HG02571 (cell line): ENCODE data around the gene DPP3.

Experiments
- ATAC-seq: cut with Tn5 transposase; IDR thresholded peaks from one replicate; pipeline ENCODE4 v1.9.1; 2021; ENCODE audit warnings: mild to moderate bottlenecking, moderate library complexity; ENCODE audit not compliant: unreplicated experiment

DPP3 gene

DNA sequence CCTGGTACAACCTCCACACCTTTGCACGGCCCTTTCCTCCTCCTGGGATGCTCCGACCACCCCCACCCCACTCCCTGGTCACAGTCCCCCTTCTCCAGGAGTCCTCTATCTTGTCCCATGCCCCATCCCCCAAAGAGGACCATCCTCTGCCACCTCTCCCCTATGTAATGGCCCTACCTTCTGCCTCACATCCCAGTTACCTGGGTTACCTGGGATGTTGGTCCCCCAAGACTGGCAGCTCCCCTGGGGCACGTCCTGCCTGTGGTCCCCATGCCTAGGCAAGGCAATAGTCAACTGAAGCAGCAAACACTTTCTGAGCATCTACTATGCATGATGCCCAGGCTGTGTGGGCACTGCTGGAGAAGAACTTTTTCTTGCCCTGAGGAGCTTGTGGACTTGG is 75.2 kb downstream of the DPP3 start:
- no peak for ATAC-seq

DNA sequence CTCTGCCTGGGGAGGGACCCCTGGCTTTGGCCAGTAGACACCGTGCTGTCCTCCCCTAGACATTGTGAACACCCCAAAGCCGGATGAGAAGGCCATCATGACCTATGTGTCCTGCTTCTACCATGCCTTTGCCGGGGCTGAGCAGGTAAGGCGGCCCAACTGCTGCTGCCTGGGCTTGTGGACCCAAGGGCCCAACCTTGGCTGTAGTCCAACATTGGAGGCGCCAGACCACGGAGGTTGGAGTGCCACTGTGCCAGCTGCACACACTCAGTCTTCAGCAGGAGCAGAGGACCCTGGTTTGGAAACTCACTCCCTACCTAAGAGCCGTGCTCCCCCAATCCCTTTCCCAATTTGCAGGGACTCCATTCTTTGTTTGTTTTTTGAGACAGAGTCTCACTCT is 75.9 kb downstream of the DPP3 start:
- no peak for ATAC-seq

DNA sequence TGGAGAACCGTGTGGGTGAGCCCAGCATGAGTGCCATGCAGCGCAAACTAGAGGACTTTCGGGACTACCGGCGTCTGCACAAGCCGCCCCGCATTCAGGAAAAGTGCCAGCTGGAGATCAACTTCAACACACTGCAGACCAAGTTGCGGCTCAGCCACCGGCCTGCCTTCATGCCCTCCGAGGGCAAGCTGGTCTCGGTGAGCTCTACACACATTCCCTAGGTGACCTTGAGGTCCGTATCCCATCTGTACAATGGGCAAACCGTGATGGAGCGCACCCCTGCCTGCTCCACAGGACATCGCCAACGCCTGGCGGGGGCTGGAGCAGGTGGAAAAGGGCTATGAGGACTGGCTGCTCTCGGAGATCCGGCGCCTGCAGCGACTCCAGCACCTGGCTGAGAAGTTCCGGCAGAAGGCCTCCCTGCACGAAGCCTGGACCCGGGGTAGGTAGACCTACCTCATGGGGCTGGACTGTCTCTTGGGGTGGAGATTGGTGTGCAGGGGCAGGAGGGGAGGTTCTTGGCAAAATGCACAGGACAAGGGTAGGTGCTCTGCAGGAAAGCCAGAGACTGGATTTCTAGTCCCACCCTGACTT is 77.6 kb downstream of the DPP3 start:
- no peak for ATAC-seq
